RKO (cell line): ENCODE results near the gene RAB5IF.
"Not testable (repeated sequence)": the region's sequence is repeated elsewhere in the genome, so short reads cannot be mapped to it uniquely, and the experiment has no call there.

ENCODE experiments used
- DNase-seq: peaks from one replicate; pipeline ENCODE4 v3.0.0-alpha.2; 2016; ENCODE audit warnings: low spot score

RAB5IF gene, protein sequence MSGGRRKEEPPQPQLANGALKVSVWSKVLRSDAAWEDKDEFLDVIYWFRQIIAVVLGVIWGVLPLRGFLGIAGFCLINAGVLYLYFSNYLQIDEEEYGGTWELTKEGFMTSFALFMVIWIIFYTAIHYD

DNA sequence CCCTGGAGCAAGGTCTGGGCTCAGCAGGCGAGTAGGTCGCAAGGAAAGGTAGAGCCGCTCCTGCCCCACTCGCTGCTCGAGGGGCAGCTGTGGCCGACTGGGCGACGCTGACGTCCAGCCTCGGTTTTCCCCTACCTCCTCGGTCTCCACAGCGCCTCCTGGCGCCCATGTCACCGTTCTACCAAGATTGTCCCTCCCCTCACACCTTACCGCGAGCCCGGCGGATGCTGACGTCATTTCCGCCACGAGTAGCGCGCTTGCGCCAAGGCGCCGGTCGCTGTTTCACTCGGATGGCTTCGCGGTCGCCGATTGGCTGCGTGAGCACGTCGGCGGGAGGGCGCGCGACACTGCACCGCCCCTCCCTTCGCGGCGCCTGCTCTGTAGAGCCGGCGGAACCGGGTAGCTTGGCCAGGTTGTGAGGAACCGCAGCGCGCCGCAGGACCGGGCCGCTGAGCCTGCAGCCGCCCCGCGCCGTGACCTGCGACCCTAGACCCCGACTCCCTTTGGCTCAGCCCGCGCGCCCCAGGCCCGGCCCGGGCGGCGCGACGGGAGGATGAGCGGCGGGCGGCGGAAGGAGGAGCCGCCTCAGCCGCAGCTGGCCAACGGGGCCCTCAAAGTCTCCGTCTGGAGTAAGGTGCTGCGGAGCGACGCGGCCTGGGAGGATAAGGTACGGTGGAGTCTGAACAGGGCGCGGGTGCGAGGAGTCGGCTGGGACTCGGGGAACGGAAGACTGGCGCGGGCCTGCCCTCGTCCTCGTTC is at the start of gene RAB5IF:
RAB5IF (plus strand) TSS at position 381 of the 759 bp plus-strand sequence; CDS start at position 554, 173 bp downstream.
- DNase-seq = peak; percentile 99

DNA sequence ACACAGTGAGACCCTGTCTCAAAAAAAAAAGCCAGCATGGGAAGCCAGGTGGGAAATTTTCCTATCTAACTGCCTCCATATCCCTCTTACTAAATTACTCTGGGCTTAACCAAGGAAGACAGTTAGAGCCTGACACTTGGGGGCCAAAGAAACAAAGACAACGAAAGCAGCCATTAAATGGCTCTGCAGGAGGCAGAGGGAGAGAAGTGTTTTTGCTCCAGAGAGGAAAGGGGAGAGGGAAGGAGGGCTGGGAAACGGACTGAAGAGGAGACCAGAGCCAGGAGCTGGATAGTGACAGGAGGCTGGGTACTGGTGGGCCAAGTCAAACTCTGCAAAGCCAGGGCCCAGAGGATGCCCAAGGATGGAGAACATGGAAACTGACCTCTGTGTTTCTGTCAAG is 42.9 kb upstream of the RAB5IF start:
- no peak for DNase-seq

DNA sequence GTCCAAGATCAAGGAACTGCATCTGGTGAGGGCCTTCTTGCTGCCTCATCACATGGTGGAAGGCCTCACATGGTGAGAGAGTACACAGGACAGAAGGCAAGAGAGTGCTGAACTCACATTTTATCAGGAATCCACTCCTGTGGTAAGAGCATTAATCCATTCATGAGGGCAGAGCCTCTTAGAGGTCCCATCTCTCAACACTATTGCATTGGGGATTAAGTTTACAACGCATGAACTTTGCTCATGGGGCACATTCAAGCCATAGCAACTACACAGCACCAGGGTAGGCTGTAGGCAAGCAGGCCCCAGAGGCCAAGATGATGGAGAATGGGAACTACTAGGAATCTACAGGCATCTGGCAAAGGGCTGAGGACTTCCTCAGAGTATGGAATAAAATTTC is 42.2 kb upstream of the RAB5IF start:
- no peak for DNase-seq

DNA sequence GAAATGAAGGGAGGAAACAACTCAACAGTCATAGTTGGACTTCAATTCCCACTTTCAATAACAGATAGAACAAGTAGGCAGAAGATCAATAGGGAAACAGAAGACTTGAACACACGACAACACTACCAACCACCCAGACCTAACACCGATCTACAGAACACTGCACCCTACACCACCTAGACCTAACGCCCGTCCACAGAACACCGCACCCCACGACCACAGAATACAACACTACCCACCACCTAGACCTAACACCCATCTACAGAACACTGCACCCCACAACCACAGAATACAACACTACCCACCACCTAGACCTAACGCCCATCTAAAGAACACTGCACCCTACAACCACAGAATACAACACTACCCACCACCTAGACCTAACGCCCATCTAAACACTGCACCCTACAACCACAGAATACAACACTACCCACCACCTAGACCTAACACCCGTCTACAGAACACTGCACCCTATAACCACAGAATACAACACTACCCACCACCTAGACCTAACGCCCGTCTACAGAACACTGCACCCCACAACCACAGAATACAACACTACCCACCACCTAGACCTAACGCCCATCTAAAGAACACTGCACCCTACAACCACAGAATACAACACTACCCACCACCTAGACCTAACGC is 41.4 kb upstream of the RAB5IF start:
- DNase-seq = not testable (repeated sequence)

DNA sequence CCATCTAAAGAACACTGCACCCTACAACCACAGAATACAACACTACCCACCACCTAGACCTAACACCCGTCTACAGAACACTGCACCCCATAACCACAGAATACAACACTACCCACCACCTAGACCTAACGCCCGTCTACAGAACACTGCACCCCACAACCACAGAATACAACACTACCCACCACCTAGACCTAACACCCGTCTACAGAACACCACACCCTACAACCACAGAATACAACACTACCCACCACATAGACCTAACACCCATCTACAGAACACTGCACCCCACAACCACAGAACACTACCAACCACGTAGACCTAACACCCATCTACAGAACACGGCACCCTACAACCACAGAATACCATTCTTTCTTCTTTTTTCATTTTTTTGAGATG is 40.9 kb upstream of the RAB5IF start:
- DNase-seq = not testable (repeated sequence)

DNA sequence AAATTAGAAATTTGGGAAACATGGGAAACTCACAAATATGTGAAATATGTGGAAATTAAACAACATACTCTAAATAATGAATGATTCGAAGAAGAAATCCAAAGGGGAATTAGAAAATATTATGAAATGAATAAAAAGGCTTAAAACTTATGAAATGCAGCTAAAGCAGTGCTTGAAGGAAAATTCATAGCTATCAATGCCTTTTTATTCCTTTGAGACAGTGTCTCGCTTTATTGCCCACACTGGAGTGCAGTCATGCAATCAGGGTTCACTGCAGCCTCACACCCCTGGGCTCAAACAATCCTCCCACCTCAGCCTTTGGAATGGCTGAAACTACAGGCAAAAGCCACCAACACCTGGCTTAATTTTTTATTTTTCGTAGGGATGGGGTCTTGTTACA is 40.1 kb upstream of the RAB5IF start:
- no peak for DNase-seq

DNA sequence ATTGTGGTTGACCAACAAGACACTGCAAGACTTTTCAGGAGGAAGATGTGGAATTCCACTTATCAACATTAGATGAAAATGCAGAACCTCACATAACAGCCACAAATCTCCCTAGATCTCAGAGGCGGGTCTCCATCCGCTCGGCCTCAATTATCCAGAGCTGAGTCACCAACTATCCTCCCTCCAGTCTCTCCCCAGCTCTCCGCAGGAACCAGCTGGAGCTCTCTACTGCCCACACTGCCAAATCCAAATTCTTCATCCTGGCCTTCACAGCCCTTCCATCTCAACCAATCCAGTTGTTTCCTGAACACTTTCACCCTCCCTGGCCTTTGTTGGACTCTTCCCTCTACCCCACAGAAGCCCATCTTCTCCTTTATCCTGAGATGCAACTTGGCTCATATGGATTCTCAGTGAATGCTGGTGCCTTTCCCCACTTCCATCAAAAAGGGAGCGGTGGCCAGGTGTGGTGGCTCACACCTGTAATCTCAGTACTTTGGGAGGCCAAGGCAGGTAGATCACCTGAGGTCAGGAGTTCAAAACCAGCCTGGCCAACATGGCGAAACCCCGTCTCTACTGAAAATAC is 35.6 kb upstream of the RAB5IF start:
- DNase-seq = peak; percentile 49

DNA sequence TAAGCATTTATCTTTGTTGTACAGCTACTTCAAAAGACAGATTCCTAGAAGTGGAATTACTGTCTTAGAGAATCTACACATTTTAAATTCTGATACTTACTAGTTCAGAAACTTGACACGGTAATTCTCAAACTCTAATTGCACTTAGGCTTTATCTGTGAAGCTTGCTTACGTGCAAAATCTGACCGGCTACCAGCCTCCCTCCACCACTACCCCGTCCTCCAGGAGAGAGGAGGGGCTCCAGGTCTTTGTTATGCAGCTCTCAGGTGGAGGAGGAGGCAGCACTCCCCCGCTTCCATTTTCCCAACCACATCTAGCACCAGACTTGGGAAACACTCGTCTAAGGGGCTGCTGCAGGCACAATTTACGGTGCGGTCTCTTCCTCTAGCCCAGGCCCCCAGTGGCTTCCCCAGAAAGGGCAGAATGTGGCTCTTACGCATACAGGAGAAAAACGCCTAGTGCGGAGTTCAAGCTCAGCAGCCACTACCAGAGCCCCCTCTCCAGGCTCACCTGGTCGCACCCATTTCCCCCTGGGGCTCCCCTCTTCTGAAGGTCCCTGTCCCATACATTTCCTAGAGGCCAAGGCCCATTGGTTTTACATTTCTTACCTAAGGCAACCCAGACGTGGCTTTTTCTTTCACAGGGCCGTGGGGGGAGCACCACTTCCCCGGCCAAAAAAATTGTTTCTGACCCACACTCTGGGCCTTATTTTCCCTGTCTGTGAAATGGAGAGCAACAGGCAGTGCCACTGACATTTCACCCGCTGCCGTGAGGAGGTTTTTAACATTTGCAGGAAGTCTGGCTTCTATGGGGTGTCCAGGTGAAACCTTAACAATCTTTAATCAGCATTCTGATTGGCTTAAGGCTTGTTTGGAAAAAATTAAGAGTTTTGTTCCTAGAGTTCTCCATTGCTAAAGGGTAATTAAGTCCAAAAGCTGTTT is 33.7 kb upstream of the RAB5IF start:
- no peak for DNase-seq

DNA sequence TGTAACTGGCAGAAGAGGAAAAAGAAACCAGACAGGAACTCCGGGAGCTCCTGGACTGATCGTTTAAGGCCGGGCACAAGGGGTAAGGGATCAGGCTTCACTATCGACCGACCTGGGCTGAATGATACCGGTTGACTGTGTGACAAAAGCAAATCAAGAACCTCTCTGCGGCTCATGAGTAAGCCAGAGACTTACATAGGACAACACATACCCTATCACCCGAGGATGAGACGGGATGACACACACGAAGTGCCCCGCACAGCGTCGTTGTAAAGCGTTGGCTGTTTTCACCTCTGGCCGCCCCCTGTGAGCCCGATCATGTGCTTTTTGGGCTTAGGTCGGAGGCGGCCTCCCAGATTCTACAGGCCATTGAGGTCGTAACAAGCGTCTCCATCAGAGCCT is 32.9 kb upstream of the RAB5IF start:
- DNase-seq = peak; percentile 62

DNA sequence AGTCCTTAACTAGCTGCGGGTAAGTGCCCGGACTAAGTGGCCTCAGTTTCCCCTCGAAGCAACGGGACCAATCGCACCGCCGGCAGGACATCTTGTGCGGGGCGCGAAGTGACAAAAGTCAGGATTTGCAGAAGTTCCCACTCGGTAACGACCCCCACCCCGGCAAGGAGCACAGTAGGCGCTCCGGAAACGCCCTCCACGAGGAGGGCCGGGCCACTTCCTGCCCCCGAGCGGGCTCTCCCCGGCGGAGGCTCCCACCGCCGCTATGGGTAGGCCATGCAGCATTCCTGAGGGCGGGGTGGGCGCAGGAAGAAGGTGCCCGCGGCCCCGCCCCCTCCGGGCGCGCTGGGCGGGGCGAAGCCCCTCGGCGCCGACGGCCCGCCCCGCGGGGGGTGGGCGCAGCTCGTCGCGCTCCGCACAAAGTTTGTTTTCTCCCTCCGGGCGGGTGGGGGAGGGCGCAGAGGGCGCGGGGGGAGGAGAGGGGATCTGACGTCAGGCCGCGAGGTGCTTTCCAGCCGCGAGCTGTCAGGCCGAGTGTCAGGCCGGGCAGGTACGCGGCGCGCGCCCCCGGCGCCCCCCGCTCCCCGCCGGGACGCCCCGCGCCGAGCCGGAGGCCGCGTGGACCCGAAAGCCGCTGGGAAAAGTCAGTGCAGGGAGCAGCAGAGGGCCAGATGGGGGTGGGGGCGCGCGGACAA is 32.3 kb upstream of the RAB5IF start, which contains the start of gene TGIF2:
TGIF2 (plus strand) TSS at position 495 of the 695 bp plus-strand sequence. CDS start 5,178 bp downstream, outside the sequence.
- peak; percentile 85 for DNase-seq

DNA sequence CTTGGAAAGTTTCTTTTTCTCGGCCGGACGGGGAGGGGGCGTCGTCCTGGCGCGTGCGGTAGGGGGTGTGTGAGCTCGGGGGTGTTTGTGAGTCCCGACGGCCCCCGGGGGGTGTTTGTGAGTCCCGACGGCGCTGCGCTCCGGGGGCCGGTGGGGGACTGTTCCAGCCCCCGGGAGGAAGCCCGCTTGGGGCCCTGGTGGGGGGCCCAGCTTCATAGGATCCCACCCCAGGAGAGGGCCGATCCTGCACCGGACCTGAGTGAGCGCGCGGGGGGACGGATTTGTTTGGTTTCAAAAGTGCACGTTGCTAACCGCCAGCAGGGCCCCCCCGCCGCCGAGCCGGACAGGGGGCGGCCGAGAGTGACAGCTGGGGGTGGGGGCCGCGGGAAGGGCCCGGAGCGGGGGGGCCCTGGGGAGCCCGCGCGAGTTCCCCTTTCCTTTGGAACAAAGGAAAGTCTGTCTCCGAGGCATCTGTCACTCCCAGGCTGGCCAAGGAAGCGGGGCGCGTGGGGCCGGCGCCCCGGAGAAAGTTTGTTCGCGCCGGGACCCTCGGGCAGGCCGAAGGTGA is 31.7 kb upstream of the RAB5IF start:
- DNase-seq = peak; percentile 21

DNA sequence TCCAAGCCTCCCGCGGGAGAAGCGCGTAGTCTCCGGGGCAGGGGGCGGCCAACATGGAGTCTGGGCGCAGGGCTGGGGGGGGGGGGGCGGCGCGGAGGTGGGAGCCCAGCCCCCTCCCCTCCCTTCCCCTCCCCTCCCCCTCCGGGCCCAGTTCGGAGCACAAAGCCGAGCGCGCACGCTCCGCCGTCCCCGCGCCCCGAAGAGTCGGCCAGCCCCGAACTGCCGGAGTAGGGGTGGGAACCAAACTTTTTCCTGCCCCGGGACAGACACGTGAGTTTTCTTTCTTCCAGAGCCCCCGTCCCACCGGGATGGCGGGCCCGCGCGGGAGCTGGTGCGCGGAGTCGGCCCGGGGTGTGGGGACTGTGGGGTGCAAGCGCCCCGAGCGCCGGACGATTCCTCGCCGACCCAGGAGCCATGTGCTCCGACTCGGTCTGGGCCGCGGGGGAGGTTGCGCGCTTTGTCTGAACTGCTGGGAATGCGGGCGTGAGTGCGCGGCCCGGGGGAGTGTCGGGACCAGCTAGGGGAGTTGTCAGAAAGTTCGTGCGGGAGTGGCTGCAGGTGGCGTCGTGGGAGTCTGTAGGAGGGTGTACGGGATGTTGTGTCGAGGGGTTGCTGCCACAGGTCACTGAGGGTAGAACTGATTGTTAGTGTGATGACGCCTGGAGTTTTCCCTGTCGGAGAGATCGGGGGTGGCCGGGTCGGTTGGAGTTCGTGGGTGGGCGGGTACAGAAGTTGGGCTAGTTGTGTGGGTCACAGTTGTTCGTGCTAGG is 31.0 kb upstream of the RAB5IF start:
- DNase-seq = peak; percentile 65

DNA sequence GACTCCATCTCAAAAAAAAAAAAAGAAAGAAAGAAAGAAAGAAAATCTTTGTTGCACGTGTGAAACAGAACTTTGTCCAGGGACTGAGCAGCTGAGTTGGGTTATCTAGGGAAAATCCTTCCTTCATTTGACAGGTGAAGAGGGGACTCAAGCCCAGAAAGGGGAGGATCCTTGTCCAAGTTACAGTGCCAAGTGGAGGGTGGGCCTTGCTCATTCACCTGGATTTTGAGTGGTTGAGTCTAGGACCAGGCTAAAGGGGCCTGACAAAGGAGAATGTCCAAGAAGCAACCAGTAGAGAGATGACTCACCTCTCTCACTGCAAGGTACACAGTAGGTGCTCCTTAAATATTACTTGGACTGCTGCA is 29.5 kb upstream of the RAB5IF start:
- no peak for DNase-seq

DNA sequence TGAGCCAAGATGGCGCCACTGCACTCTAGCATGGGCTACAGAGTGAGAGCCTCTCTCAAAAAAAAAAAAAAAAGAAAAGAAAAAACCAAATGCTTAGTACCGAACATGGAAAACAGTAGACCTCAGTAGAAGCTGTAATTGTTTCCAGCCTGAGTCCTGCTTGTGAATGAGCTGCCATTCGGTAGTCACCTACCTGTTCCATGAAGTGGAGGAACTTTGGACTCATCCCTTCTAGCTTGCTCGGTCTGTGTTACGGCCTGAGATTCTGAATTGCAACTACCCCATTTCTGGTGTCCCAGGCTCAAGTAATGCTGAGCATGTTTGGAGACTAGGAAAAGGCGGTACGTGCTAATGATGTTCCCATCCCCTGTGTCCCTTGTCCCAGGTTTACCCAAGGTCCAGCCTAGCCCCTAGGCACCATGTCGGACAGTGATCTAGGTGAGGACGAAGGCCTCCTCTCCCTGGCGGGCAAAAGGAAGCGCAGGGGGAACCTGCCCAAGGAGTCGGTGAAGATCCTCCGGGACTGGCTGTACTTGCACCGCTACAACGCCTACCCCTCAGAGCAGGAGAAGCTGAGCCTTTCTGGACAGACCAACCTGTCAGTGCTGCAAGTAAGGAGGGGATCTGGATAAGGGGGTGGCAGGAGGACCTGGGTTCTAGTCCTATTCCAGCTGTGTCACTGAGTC is 27.1 kb upstream of the RAB5IF start:
- DNase-seq = no peak

DNA sequence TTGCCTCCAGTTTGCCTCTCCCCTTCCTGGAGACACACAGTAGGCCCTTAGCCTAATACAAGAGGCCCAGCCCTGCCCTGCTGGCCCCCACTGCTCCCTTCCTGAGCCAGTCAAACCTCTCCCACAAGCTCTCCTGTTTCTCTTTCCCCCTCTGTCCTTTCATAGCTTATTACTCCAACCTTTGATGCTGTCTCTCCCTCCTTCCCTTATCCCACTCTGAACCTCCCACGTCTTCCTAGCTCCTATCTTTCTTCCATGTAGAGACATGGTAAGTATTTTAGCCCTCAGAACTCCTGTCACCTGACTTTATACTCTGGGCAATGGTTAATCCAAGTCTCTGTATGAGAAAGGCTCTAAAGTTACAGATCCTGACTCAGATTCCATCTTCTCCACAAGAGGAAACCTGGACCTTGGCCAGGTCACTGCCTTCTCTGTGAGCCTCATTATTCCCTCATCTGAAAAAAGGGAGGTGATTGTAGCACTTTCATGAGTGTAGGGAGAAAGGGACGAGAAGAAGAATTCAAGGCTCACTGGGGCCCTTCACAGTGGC is 25.5 kb upstream of the RAB5IF start:
- DNase-seq = peak; percentile 24

DNA sequence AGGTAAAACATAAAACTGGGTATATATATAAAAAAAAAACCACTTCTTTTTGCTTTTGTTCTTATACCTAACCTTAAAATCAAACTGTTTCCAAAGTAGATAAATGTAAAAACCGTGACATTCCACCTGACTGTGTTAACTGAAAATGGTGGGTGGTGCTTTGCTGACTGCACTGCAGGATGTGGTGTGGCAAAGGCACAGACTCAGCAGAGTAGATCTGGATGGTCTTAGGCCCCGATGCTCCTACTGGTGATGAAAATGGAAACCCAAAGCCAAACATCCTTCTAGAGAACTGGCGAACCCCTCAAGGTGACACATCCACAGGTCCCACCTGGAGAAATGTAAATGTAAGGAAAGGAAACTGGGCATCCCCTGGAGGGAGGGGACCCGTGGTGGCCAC is 23.3 kb upstream of the RAB5IF start:
- no peak for DNase-seq

DNA sequence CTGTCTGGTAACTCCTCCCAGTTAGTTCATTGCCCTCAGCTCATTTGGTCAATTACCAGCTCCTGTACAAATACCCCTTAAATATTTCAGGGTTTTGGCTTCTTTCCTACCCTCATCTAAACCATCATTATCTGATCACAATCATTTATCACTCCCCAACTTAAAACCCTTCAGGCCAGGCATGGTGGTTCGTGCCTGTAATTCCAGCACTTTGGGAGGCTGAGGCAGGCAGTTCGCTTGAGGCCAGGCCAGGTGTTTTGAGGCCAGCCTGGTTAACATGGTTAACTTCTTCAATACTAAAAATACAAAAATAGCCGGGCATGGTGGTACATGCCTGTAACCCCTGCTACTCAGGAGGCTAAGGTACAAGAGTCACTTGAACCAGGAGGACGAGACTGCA is 22.8 kb upstream of the RAB5IF start:
- DNase-seq = no peak

DNA sequence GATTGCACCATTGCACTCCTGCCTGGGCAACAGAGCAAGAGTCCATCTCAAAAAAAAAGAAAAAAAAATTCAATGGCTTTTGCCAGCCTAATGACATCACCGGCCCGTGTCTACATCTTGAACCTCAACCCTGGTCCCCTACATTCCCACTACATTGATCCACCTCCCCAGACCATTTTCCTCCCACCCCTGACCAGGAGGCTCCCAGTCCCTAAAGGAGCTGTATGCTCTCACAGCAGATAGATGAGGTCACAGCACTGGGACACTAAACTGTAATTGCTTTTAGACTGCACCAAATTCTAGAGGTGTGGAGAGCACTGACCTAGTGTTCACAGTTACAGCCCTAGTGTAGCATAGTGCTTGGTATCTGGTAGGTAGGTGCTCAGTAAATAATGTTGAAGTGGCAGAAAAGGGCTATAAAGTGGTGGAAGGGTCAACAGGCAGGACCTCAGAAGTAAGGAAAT is 21.5 kb upstream of the RAB5IF start:
- no peak for DNase-seq
